Tibial artery (tissue), 4 donors: ENCODE results near the gene PGLYRP2.
"Not testable (repeated sequence)": the region's sequence is repeated elsewhere in the genome, so short reads cannot be mapped to it uniquely, and the experiment has no call there.

ENCODE experiments used
- DNase-seq, 2 donors: peaks; one replicate each; pipeline ENCODE4 v3.0.0-alpha.2; 2019
- H3K27ac ChIP-seq, 2 donors: fragments of 200-600 bp; sonication (generic) in 1 of 2; 1 replicate in 1 of 2; 2 replicates in 1 of 2; pipeline ENCODE4 v1.5.1; 2018 to 2019; ENCODE audit warnings: mild to moderate bottlenecking in 1 of 2
- H3K27me3 ChIP-seq, 2 donors: fragments of 200-600 bp; sonication (generic) in 1 of 2; one replicate each; pipeline versions ENCODE4 v1.5.1 to v1.6.0; 2016 to 2019
- H3K36me3 ChIP-seq, 3 donors: fragments of 200-600 bp; sonication (generic) in 2 of 3; one replicate each; pipeline ENCODE4 v1.5.1; 2016 to 2019; ENCODE audit warnings: mild to moderate bottlenecking in 2 of 3
- H3K4me1 ChIP-seq, 4 donors: fragments of 200-600 bp; sonication (generic) in 2 of 4; 1 replicate in 3 of 4; 2 replicates in 1 of 4; pipeline ENCODE4 v1.5.1; 2016 to 2019
- H3K4me3 ChIP-seq, 2 donors: fragments of 200-600 bp; sonication (generic) in 1 of 2; 1 replicate in 1 of 2; 2 replicates in 1 of 2; pipeline ENCODE4 v1.5.1; 2018 to 2019; ENCODE audit warnings: mild to moderate bottlenecking in 2 of 2
- H3K9me3 ChIP-seq, 3 donors: fragments of 200-600 bp; sonication (generic) in 1 of 3; one replicate each; pipeline ENCODE4 v1.5.1; 2016 to 2019
- CTCF ChIP-seq, 2 experiments: fragments of 200-600 bp in 1 of 2; fragments of 450-650 bp in 1 of 2; IDR thresholded peaks; one replicate each; pipeline ENCODE4 v1.5.1; 2017 to 2019; ENCODE audit warnings: antibody characterized with exemption in 2 of 2, mild to moderate bottlenecking in 1 of 2, moderate library complexity in 1 of 2
- intact Hi-C: fragments of 100-400 bp; cut with DNase I; formaldehyde crosslinking; loops from one replicate; pipeline ENCODE4 v1.15.0; 2023; ENCODE audit warnings: low total_unique reads

PGLYRP2 gene

GRCh38 chr19:15476325-15476724 is 3.0 kb downstream of the PGLYRP2 start:
- no peak for DNase-seq
- no peaks in the 10 kb centered on the region for H3K36me3 ChIP-seq
- no peaks in the 10 kb centered on the region for H3K9me3 ChIP-seq
- intact Hi-C loops: no loop called here
- H3K27me3 ChIP-seq: peaks cover 0 to 11% of the 10 kb centered on the region in 2 donors
- no peak overlapping the region for H3K27ac ChIP-seq
- TF ChIP-seq CTCF (IDR thresholded peaks at IDR 0.05): no peak
- H3K4me1 ChIP-seq: peaks cover 0 to 10% (median 2%) of the 10 kb centered on the region in 4 donors
- no peak overlapping the region for H3K4me3 ChIP-seq

GRCh38 chr19:15475611-15476010 is 3.7 kb downstream of the PGLYRP2 start:
- no peak for TF ChIP-seq CTCF (IDR thresholded peaks at IDR 0.05)
- intact Hi-C loops: no loop called here
- H3K4me1 ChIP-seq: peaks cover 0 to 10% (median 2%) of the 10 kb centered on the region in 4 donors
- H3K27ac ChIP-seq: no peak overlapping the region
- H3K4me3 ChIP-seq: no peak overlapping the region
- DNase-seq: no peak
- peaks cover 0 to 17% of the 10 kb centered on the region in 2 donors for H3K27me3 ChIP-seq
- H3K36me3 ChIP-seq: no peaks in the 10 kb centered on the region
- H3K9me3 ChIP-seq: no peaks in the 10 kb centered on the region

DNA sequence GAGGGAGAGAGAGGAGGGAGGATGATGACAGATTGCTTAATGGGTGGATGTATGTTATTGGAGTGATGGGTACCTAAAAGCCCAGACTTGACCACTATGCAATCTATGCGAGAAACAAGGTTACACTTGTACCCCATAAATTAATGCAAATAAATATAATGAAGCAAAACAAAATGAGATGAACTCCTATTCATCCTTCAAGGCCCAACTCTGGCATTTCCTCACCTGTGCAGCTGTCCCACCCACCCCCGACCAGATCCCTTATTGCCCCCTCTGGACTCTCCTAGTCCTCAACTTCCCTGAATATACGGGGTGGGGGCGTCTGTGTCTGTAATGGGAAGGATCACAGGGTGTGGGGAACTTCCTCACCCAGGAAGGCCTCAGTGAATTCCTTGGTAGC is 4.1 kb downstream of the PGLYRP2 start:
- no peaks in the 10 kb centered on the region for H3K9me3 ChIP-seq
- H3K36me3 ChIP-seq: no peaks in the 10 kb centered on the region
- H3K4me3 ChIP-seq: no peak overlapping the region
- H3K27me3 ChIP-seq: peaks cover 0 to 21% of the 10 kb centered on the region in 2 donors
- DNase-seq: no peak
- H3K4me1 ChIP-seq: peaks cover 0 to 7% (median 2%) of the 10 kb centered on the region in 4 donors
- no peak for TF ChIP-seq CTCF (IDR thresholded peaks at IDR 0.05)
- H3K27ac ChIP-seq: no peak overlapping the region
- intact Hi-C loops: no loop called here

DNA sequence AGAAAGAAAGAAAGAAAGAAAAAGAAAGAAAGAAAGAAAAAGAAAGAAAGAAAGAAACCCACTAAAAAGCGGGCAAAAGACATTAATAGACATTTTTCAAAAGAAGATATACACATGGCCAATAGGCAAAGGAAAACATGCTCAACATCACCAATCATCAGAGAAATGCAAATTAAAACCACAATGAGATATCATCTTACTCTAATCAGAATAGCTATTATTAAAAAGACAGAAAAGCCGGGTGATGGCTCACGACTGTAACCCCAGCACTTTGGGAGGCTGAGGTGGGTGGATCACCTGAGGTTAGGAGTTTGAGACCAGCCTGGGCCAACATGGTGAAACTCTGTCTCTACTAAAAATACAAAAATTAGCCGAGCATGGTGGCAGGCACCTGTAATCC is 5.5 kb downstream of the PGLYRP2 start:
- H3K9me3 ChIP-seq, DNase-seq, H3K27ac ChIP-seq, H3K36me3 ChIP-seq, intact Hi-C loops, H3K4me3 ChIP-seq: not testable (repeated sequence)
- Histone ChIP-seq H3K27me3 (peaks cover 0 to 33% of the 10 kb centered on the region in 2 donors), H3K4me1 (peaks cover 0 to 11% (median 7%) of the 10 kb centered on the region in 4 donors)

- DNase-seq: no peak
- intact Hi-C loops: no loop called here
- no peak for TF ChIP-seq CTCF (IDR thresholded peaks at IDR 0.05)
- Histone ChIP-seq H3K27me3 (peaks cover 0 to 51% of the 10 kb centered on the region in 2 donors), H3K4me1 (peaks cover 0 to 11% (median 7%) of the 10 kb centered on the region in 4 donors), H3K27ac (no peak overlapping the region), H3K36me3 (no peaks in the 10 kb centered on the region), H3K9me3 (no peaks in the 10 kb centered on the region), H3K4me3 (no peak overlapping the region)
Measured at GRCh38 chr19:15471639-15472101, 7.6 kb downstream of the PGLYRP2 start.

DNA sequence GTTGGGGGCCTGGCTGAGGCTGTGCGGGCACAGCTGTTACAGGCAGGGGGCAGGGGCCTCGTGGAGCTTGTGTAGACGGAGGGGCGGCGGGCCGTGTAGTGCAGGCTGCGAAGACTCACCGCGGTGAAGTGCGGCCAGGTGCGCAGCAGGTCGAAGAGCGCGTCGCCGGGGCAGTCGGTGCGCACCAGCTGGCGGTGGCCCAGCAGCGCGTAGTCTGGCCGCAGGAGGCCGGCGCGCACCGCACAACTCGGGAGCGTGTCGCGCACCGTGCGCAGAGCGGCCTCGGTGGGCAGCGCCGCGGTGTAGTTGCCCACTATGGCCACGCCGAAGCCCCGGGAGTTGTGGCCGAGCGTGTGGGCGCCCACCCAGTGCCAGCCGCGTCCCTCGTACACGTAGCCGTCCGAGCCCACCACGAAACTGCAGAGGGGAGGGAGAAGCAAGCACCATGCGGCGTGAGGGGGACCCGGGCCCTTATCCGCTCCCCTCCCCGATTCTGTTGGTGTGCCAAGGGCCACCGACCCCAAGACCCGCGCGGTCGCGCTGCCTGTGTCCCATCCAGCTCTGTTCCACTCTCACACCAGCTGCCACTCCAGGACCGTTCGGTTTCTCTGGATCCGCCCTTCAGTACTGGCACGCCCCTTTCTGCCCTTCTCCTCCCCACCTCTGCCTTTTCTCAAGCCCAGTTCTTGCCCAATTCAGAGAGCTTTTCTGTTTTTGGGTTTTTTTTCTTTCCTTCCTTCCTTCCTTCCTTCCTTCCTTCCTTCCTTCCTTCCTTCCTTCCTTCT is 9.6 kb downstream of the PGLYRP2 start:
- Histone ChIP-seq H3K36me3 (no peaks in the 10 kb centered on the region), H3K27ac (no peak overlapping the region), H3K4me1 (peaks cover 0 to 11% (median 7%) of the 10 kb centered on the region in 4 donors), H3K9me3 (no peaks in the 10 kb centered on the region), H3K4me3 (peak overlapping the region in 1 of 2 donors; percentile 38), H3K27me3 (peaks cover 0 to 60% of the 10 kb centered on the region in 2 donors)
- intact Hi-C loops: no loop called here
- no peak for TF ChIP-seq CTCF (IDR thresholded peaks at IDR 0.05)
- no peak for DNase-seq
